GM12878 (cell line): ENCODE results near the gene OR4D1. TPM values are rescaled to one million over a fixed set of nuclear protein-coding genes. Genes with fewer than 3 reads are reported as not detected.
A peak's percentile ranks its signal among the peaks of the same experiment; 100 is the strongest.

Experiments
- ATAC-seq: fragments of 200-7000 bp; cut with Tn5 transposase; 3 replicates; pipeline ENCODE4 v1.9.1; 2020; ENCODE audit warnings: mild to moderate bottlenecking, moderate library complexity
- BruUV-seq: library from RNA; stranded (reverse); fragments of 400-500 nt; replicated peaks from 2 replicates; lab custom pipeline; 2021; lab: Mats Ljungman, UMichigan
- CTCF ChIA-PET: fragments of 300-600 bp; sonication (Branson Sonifier 250); formaldehyde crosslinking; extraction: SDS; loops from one replicate; lab custom pipeline; 2021; ENCODE audit warnings: inconsistent platforms; lab: Yijun Ruan, JAX
- POLR2A ChIA-PET: fragments of 350-600 bp; formaldehyde crosslinking; extraction: SDS; loops from one replicate; lab custom pipeline; 2021; ENCODE audit warnings: inconsistent platforms; lab: Charles Lee
- RAD21 ChIA-PET: fragments of 300-600 bp; sonication (Branson Sonifier 250); formaldehyde crosslinking; loops from one replicate; lab custom pipeline; 2023; ENCODE audit warnings: antibody characterized with exemption; ENCODE audit not compliant: unreplicated experiment; lab: Charles Lee
- SMC1A ChIA-PET: fragments of 300-600 bp; sonication (Branson Sonifier 250); formaldehyde crosslinking; loops from one replicate; lab custom pipeline; 2023; ENCODE audit not compliant: unreplicated experiment, uncharacterized antibody; lab: Charles Lee
- DNase-seq: peaks from one replicate; pipeline ENCODE4 v3.0.0-alpha.2; 2011; ENCODE audit warnings: low read depth, low spot score
- FAIRE-seq: peaks from 3 replicates; lab custom pipeline; 2011; peaks lifted over from hg19 to GRCh38; lab: Jason Lieb, UNC
- H2AFZ ChIP-seq: 2 replicates; pipeline ENCODE4 v1.6.0; 2011; ENCODE audit warnings: low read depth, low read length, control low read depth; ENCODE audit not compliant: control insufficient read depth
- H3K27ac ChIP-seq: 2 replicates; pipeline ENCODE4 v1.5.1; 2011; ENCODE audit warnings: control low read depth; ENCODE audit not compliant: control insufficient read depth, insufficient read depth
- H3K27me3 ChIP-seq, 2 experiments: replicated peaks in 1 of 2; 2 replicates each; pipeline versions ENCODE4 v1.6.0 to v1.6.1; 2011; ENCODE audit warnings: low read length in 1 of 2; ENCODE audit not compliant: control insufficient read depth in 2 of 2, insufficient read depth in 2 of 2
- H3K36me3 ChIP-seq, 2 experiments: 2 replicates each; pipeline ENCODE4 v1.5.1; 2011; ENCODE audit warnings: low read length in 1 of 2; ENCODE audit not compliant: control insufficient read depth in 2 of 2, insufficient read depth in 2 of 2
- H3K4me1 ChIP-seq: 2 replicates; pipeline ENCODE4 v1.6.1; 2011; ENCODE audit warnings: mild to moderate bottlenecking, low read length, moderate library complexity, mixed read lengths; ENCODE audit not compliant: control insufficient read depth, insufficient read depth
- H3K4me2 ChIP-seq: 2 replicates; pipeline ENCODE4 v1.6.0; 2011; ENCODE audit warnings: control low read depth; ENCODE audit not compliant: control insufficient read depth, insufficient read depth
- H3K4me3 ChIP-seq: fragments of 200-600 bp; sonication (generic); 2 replicates; pipeline ENCODE4 v1.5.1; 2016
- H3K79me2 ChIP-seq: 2 replicates; pipeline ENCODE4 v1.6.0; 2011; ENCODE audit warnings: low read length; ENCODE audit not compliant: control insufficient read depth, insufficient read depth
- H3K9ac ChIP-seq: 2 replicates; pipeline ENCODE4 v1.8.0; 2011; ENCODE audit warnings: low read length, control low read depth, mixed read lengths; ENCODE audit not compliant: control insufficient read depth, insufficient read depth
- H3K9me3 ChIP-seq: replicated peaks from 3 replicates; pipeline ENCODE4 v1.5.1; 2011; ENCODE audit warnings: mild to moderate bottlenecking, low read length; ENCODE audit not compliant: control insufficient read depth, insufficient read depth
- H4K20me1 ChIP-seq: 2 replicates; pipeline ENCODE4 v1.6.0; 2011; ENCODE audit not compliant: control insufficient read depth, insufficient read depth
- JUND ChIP-seq: IDR thresholded peaks from 2 replicates; pipeline ENCODE4 v1.6.1; 2012; ENCODE audit warnings: low read depth, mild to moderate bottlenecking, low read length, improper control_type of control experiment, moderate library complexity
- KDM1A ChIP-seq: fragments of 200-600 bp; sonication (generic); IDR thresholded peaks from 2 replicates; pipeline ENCODE4 v1.6.1; 2016; ENCODE audit warnings: borderline replicate concordance
- MEF2A ChIP-seq: IDR thresholded peaks from 2 replicates; pipeline ENCODE4 v1.6.1; 2011; ENCODE audit warnings: low read depth, mild to moderate bottlenecking, low read length, moderate library complexity; ENCODE audit not compliant: insufficient read depth
- MTA3 ChIP-seq: IDR thresholded peaks from 2 replicates; pipeline ENCODE4 v1.6.1; 2012; ENCODE audit warnings: low read length, inconsistent platforms, borderline replicate concordance
- NFYB ChIP-seq: IDR thresholded peaks from 2 replicates; pipeline ENCODE4 v1.6.1; 2011; ENCODE audit warnings: low read depth, mild to moderate bottlenecking, low read length, improper control_type of control experiment, moderate library complexity; ENCODE audit not compliant: insufficient read depth
- NR2C2 ChIP-seq: IDR thresholded peaks from 2 replicates; pipeline ENCODE4 v1.6.1; 2011; ENCODE audit warnings: borderline replicate concordance, low read depth; ENCODE audit not compliant: control insufficient read depth, insufficient read length
- PAX5 ChIP-seq: IDR thresholded peaks from 2 replicates; pipeline ENCODE4 v1.6.1; 2011; ENCODE audit warnings: low read depth, low read length, borderline replicate concordance
- POLR2AphosphoS2 ChIP-seq: IDR thresholded peaks from 2 replicates; pipeline ENCODE4 v1.6.1; 2011; ENCODE audit warnings: low read depth, mild to moderate bottlenecking, low read length, improper control_type of control experiment, moderate library complexity
- SIN3A ChIP-seq: IDR thresholded peaks from 2 replicates; pipeline ENCODE4 v1.6.1; 2012; ENCODE audit warnings: low read depth, low read length, improper control_type of control experiment
- TAF1 ChIP-seq: IDR thresholded peaks from 2 replicates; pipeline ENCODE4 v1.6.1; 2011; ENCODE audit warnings: mild to moderate bottlenecking, low read depth, low read length, borderline replicate concordance
- ZNF384 ChIP-seq: IDR thresholded peaks from 2 replicates; pipeline ENCODE4 v1.6.1; 2012; ENCODE audit warnings: low read depth, mild to moderate bottlenecking, low read length, improper control_type of control experiment, borderline replicate concordance
- WGBS: methylation state at CpG from one replicate; pipeline ENCODE4 v1.1.6; 2016; ENCODE audit warnings: low lambda C conversion rate; ENCODE audit not compliant: insufficient replicate concordance, insufficient coverage; ENCODE audit errors: missing lambda C conversion rate; 5-methylcytosine and 5-hydroxymethylcytosine counted together
- in situ Hi-C: fragments of 300-500 bp; cut with MboI; formaldehyde crosslinking; loops from 9 replicates; pipeline ENCODE4 v1.14.3; 2018; ENCODE audit warnings: mixed read lengths
- intact Hi-C: fragments of 100-400 bp; cut with micrococcal nuclease; formaldehyde crosslinking; loops from one replicate; pipeline ENCODE4 v1.14.2; 2022; ENCODE audit not compliant: unreplicated experiment
- polyA plus RNA-seq, 11 experiments: library from polyadenylated mRNA; depleted of rRNA in 4 of 11; unstranded in 6 of 11; stranded (reverse) in 5 of 11; fragments of >200 nt; fragmentation: Nextera tagmentation in 4 of 11; fragmentation: Illumina TruSeq in 1 of 11; extraction: Ambion mirVana in 4 of 11; extraction: Trizol in 1 of 11; gene quantifications; 1 replicate in 1 of 11; 2 replicates in 10 of 11; pipeline versions ENCODE4 v1.2.1 to v1.2.3, GENCODE V29; 2011 to 2016; ENCODE audit warnings: inconsistent platforms in 2 of 11, missing spikeins in 2 of 11, low read depth in 1 of 11
- total RNA-seq, 4 experiments: library from RNA; depleted of rRNA in 3 of 4; stranded (reverse); fragments of >200 nt in 3 of 4; fragmentation: Illumina TruSeq in 1 of 4; extraction: Trizol in 1 of 4; gene quantifications; 2 replicates each; pipeline versions ENCODE4 v1.2.1 to v1.2.3, GENCODE V29; 2013 to 2021
- TF ChIP-seq, protein P1 (sequence below), 3 experiments: IDR thresholded peaks in 2 of 3; conservative IDR thresholded peaks in 1 of 3; 2 replicates each; pipeline ENCODE4 v1.5.1; 2011; ENCODE audit warnings: low read depth in 3 of 3, low read length in 3 of 3, mild to moderate bottlenecking in 3 of 3, control low read depth in 2 of 3, moderate library complexity in 2 of 3, inconsistent platforms in 1 of 3, mixed read lengths in 1 of 3; ENCODE audit not compliant: control insufficient read depth in 2 of 3, insufficient read depth in 1 of 3; ENCODE audit errors: extremely low read depth in 1 of 3
- TF ChIP-seq, protein P2 (sequence below): fragments of 450-650 bp; conservative IDR thresholded peaks from 2 replicates; pipeline ENCODE4 v1.6.1; 2017; ENCODE audit warnings: mild to moderate bottlenecking, moderate library complexity

Gene OR4D1
- total and polyA plus RNA-seq, 10 of the 15 experiments (the other 5 are each of a cell fraction or from before 2014, with no cell fraction given): not detected

DNA sequence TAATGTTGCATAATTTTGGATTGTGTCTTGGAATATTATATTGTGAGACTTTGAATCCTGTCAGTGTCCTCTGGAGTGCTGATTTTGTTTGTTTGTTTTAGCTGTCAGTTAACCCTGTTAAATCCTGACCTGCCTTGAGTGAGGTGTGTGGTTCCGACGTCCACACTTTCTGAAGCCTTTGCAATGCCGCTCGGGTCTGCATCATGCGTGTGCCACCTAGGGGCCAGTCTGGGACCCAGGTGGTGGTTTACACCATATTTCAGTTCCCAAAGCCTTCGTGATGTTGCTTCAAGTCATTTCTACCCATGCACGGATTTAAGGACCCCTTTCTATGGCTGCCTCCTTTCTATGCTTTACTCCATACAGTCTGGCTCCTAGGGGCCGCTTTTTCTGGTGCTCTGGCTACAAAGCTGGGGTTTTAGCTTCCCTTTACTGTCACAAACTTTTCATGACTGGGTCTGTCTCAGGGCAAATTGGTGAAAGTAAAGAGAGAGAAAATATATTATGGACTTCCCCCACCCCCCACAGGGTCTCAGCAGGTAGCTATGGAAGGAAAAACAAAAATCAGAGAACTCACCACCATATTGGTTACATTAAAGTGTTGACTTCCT is 11.4 kb upstream of the OR4D1 start:
- Histone ChIP-seq H2AFZ (no peak overlapping the region), H4K20me1 (no peaks in the 10 kb centered on the region), H3K4me2 (no peak overlapping the region), H3K36me3 (no peaks in the 10 kb centered on the region), H3K9ac (no peak overlapping the region), H3K9me3 (no peaks in the 10 kb centered on the region), H3K27me3 (peaks cover 0 to 4% of the 10 kb centered on the region in 2 experiments; a peak in 2 of 4 replicates), H3K4me1 (no peaks in the 10 kb centered on the region), H3K4me3 (no peak overlapping the region), H3K27ac (no peak overlapping the region), H3K79me2 (no peaks in the 10 kb centered on the region)
- DNase-seq (no peak), ATAC-seq (peak; percentile 71), FAIRE-seq (no peak)
- ChIA-PET SMC1A (no interaction called here), CTCF (interaction anchor here (0.8 to 1.7 kb wide), 5 partner anchors 15 to 138 kb away, joined by 3 read pairs; no protein-coding TSS in a partner anchor), RAD21 (interaction anchor here (0.8 kb wide), 1 partner anchor 278 kb away, joined by 4 read pairs; no protein-coding TSS in a partner anchor), POLR2A (no interaction called here)
- 35% methylated on average over 8 of the region's 8 CpGs for WGBS
- intact Hi-C loops (no loop called here), in situ Hi-C loops (no loop called here)
- no TSS peak for BruUV-seq
- no peak for TF ChIP-seq SIN3A
- TF ChIP-seq, protein P1, sequence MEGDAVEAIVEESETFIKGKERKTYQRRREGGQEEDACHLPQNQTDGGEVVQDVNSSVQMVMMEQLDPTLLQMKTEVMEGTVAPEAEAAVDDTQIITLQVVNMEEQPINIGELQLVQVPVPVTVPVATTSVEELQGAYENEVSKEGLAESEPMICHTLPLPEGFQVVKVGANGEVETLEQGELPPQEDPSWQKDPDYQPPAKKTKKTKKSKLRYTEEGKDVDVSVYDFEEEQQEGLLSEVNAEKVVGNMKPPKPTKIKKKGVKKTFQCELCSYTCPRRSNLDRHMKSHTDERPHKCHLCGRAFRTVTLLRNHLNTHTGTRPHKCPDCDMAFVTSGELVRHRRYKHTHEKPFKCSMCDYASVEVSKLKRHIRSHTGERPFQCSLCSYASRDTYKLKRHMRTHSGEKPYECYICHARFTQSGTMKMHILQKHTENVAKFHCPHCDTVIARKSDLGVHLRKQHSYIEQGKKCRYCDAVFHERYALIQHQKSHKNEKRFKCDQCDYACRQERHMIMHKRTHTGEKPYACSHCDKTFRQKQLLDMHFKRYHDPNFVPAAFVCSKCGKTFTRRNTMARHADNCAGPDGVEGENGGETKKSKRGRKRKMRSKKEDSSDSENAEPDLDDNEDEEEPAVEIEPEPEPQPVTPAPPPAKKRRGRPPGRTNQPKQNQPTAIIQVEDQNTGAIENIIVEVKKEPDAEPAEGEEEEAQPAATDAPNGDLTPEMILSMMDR (IDR thresholded peaks at IDR 0.05 in 2 of 3, conservative IDR thresholded peaks at IDR 0.05 in 1 of 3; ENCODE audit: control insufficient read depth in 2 of 3, extremely low read depth in 1 of 3, insufficient read depth in 1 of 3, low read depth in 3 of 3, low read length in 3 of 3): peak; percentile 28 to 57 (median 39); a peak in 4 of 6 replicates

DNA sequence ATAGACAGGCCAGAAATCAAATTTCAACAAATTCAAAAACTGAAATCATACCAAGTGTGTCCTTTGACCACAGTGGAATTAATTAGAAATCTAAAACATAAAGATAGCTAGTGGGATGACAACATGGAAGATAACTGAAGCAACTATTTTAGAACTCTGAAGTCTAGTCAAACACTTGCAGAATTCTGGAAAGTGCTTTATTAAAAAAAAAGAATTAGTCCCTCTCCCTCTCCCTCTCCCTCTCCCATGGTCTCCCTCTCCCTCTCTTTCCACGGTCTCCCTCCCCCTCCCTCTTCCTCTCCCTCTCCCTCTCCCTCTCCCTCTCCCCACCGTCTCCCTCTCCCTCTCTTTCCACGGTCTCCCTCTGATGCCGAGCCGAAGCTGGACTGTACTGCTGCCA is 6.7 kb upstream of the OR4D1 start:
- no peaks in the 10 kb centered on the region; the same call in 1 of the 3 replicates for H3K9me3 ChIP-seq
- no CpG with 5 or more reads among the region's 5 CpGs for WGBS
- ChIA-PET SMC1A (no interaction called here), POLR2A (no interaction called here), CTCF (no interaction called here), RAD21 (no interaction called here)
- no peaks in the 10 kb centered on the region for H3K79me2 ChIP-seq
- in situ Hi-C loops: no loop called here
- no peak overlapping the region for H3K27ac ChIP-seq
- BruUV-seq: no TSS peak
- no peak for DNase-seq
- peaks cover 0 to 8% of the 10 kb centered on the region in 2 experiments; a peak in 2 of 4 replicates for H3K27me3 ChIP-seq
- H3K4me3 ChIP-seq: no peak overlapping the region
- no peak overlapping the region for H3K4me2 ChIP-seq
- no peaks in the 10 kb centered on the region for H3K36me3 ChIP-seq
- no peak for ATAC-seq
- intact Hi-C loops: no loop called here
- no peaks in the 10 kb centered on the region for H3K4me1 ChIP-seq
- H3K9ac ChIP-seq: no peak overlapping the region
- no peak overlapping the region for H2AFZ ChIP-seq
- FAIRE-seq: no peak
- H4K20me1 ChIP-seq: no peaks in the 10 kb centered on the region
- no peak for TF ChIP-seq PAX5
- no peak for TF ChIP-seq POLR2AphosphoS2
- no peak for TF ChIP-seq TAF1
- TF ChIP-seq MTA3: no peak
- TF ChIP-seq, protein P2, sequence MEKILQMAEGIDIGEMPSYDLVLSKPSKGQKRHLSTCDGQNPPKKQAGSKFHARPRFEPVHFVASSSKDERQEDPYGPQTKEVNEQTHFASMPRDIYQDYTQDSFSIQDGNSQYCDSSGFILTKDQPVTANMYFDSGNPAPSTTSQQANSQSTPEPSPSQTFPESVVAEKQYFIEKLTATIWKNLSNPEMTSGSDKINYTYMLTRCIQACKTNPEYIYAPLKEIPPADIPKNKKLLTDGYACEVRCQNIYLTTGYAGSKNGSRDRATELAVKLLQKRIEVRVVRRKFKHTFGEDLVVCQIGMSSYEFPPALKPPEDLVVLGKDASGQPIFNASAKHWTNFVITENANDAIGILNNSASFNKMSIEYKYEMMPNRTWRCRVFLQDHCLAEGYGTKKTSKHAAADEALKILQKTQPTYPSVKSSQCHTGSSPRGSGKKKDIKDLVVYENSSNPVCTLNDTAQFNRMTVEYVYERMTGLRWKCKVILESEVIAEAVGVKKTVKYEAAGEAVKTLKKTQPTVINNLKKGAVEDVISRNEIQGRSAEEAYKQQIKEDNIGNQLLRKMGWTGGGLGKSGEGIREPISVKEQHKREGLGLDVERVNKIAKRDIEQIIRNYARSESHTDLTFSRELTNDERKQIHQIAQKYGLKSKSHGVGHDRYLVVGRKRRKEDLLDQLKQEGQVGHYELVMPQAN: no peak
- no peak for TF ChIP-seq NFYB
- no peak for TF ChIP-seq NR2C2
- TF ChIP-seq ZNF384: no peak
- TF ChIP-seq JUND: no peak
- no peak for TF ChIP-seq MEF2A
- no peak for TF ChIP-seq KDM1A
